ENCODE data around the gene OR52A5.

The OR52A5 gene

GRCh38 chr11:5131584-5132335 lies 6.4 kb downstream of the OR52A5 start:
- no peak for DNase-seq
- no peak for ATAC-seq
- Mint-ChIP-seq H3K36me3 (ENCODE audit: low read depth) (no peaks in the 10 kb centered on the region), H3K27me3 (peaks cover 2% of the 10 kb centered on the region), H3K9me3 (no peaks in the 10 kb centered on the region), H3K4me1 (no peaks in the 10 kb centered on the region), H3K27ac (no peak overlapping the region), H3K4me3 (no peak overlapping the region)

- ATAC-seq: no peak
- no peaks in the 10 kb centered on the region for H3K4me1 Mint-ChIP-seq
- H3K9me3 Mint-ChIP-seq: no peaks in the 10 kb centered on the region
- H3K4me3 Mint-ChIP-seq: no peak overlapping the region
- DNase-seq: no peak
- H3K27ac Mint-ChIP-seq: no peak overlapping the region
- peaks cover 5% of the 10 kb centered on the region for H3K27me3 Mint-ChIP-seq
- no peaks in the 10 kb centered on the region for H3K36me3 Mint-ChIP-seq (ENCODE audit: low read depth)
These were observed 8.7 kb downstream of the OR52A5 start for GRCh38 chr11:5129457-5129877.

GRCh38 chr11:5124891-5125620 lies 13.1 kb downstream of the OR52A5 start:
- Mint-ChIP-seq H3K4me1 (no peaks in the 10 kb centered on the region), H3K27ac (no peak overlapping the region), H3K36me3 (ENCODE audit: low read depth) (no peaks in the 10 kb centered on the region), H3K4me3 (no peak overlapping the region), H3K27me3 (peaks cover 16% of the 10 kb centered on the region), H3K9me3 (no peaks in the 10 kb centered on the region)
- DNase-seq: no peak
- no peak for ATAC-seq

GRCh38 chr11:5123802-5124521 lies 14.2 kb downstream of the OR52A5 start:
- Mint-ChIP-seq H3K4me1 (no peaks in the 10 kb centered on the region), H3K9me3 (no peaks in the 10 kb centered on the region), H3K36me3 (ENCODE audit: low read depth) (no peaks in the 10 kb centered on the region), H3K27me3 (peaks cover 15% of the 10 kb centered on the region), H3K27ac (no peak overlapping the region), H3K4me3 (no peak overlapping the region)
- peak; percentile 51 for DNase-seq
- ATAC-seq: peak; percentile 43

GRCh38 chr11:5118893-5119292 lies 19.3 kb downstream of the OR52A5 start:
- ATAC-seq: no peak
- Mint-ChIP-seq H3K27me3 (peaks cover 14% of the 10 kb centered on the region), H3K36me3 (ENCODE audit: low read depth) (no peaks in the 10 kb centered on the region), H3K27ac (no peak overlapping the region), H3K4me3 (no peak overlapping the region), H3K4me1 (no peaks in the 10 kb centered on the region), H3K9me3 (no peaks in the 10 kb centered on the region)
- no peak for DNase-seq

- H3K27ac Mint-ChIP-seq: no peak overlapping the region
- H3K4me3 Mint-ChIP-seq: no peak overlapping the region
- no peaks in the 10 kb centered on the region for H3K36me3 Mint-ChIP-seq (ENCODE audit: low read depth)
- no peaks in the 10 kb centered on the region for H3K9me3 Mint-ChIP-seq
- peaks cover 10% of the 10 kb centered on the region for H3K27me3 Mint-ChIP-seq
- ATAC-seq (no peak), DNase-seq (no peak)
- H3K4me1 Mint-ChIP-seq: no peaks in the 10 kb centered on the region
These were observed 20.6 kb downstream of the OR52A5 start for GRCh38 chr11:5117588-5117987.

- H3K4me1 Mint-ChIP-seq: no peaks in the 10 kb centered on the region
These were observed 22.8 kb downstream of the OR52A5 start for GRCh38 chr11:5115339-5115738.

GRCh38 chr11:5107285-5107684 lies 30.9 kb downstream of the OR52A5 start:
- Mint-ChIP-seq H3K27me3 (peaks cover 4% of the 10 kb centered on the region), H3K9me3 (no peaks in the 10 kb centered on the region), H3K27ac (no peak overlapping the region), H3K4me3 (no peak overlapping the region), H3K4me1 (no peaks in the 10 kb centered on the region), H3K36me3 (ENCODE audit: low read depth) (no peaks in the 10 kb centered on the region)
- ATAC-seq (no peak), DNase-seq (no peak)

More at GRCh38 chr11:5115339-5115738, 22.8 kb downstream of the OR52A5 start:
- ATAC-seq (no peak), DNase-seq (no peak)
- Mint-ChIP-seq H3K36me3 (ENCODE audit: low read depth) (no peaks in the 10 kb centered on the region), H3K4me3 (no peak overlapping the region), H3K27ac (no peak overlapping the region), H3K27me3 (peaks cover 7% of the 10 kb centered on the region), H3K9me3 (no peaks in the 10 kb centered on the region)

- Mint-ChIP-seq H3K27ac (no peak overlapping the region), H3K4me1 (no peaks in the 10 kb centered on the region), H3K27me3 (peaks cover 5% of the 10 kb centered on the region), H3K9me3 (no peaks in the 10 kb centered on the region), H3K4me3 (no peak overlapping the region), H3K36me3 (ENCODE audit: low read depth) (no peaks in the 10 kb centered on the region)
- no peak for DNase-seq
- ATAC-seq: no peak
These were observed 35.1 kb downstream of the OR52A5 start for GRCh38 chr11:5103066-5103465.

GRCh38 chr11:5102246-5102645 lies 35.9 kb downstream of the OR52A5 start:
- no peak for DNase-seq
- no peak overlapping the region for H3K27ac Mint-ChIP-seq
- H3K4me1 Mint-ChIP-seq: no peaks in the 10 kb centered on the region
- H3K4me3 Mint-ChIP-seq: no peak overlapping the region
- no peaks in the 10 kb centered on the region for H3K36me3 Mint-ChIP-seq (ENCODE audit: low read depth)
- no peak for ATAC-seq
- peaks cover 5% of the 10 kb centered on the region for H3K27me3 Mint-ChIP-seq
- no peaks in the 10 kb centered on the region for H3K9me3 Mint-ChIP-seq

GRCh38 chr11:5096011-5096410 lies 42.1 kb downstream of the OR52A5 start:
- peaks cover 4% of the 10 kb centered on the region for H3K9me3 Mint-ChIP-seq
- no peak overlapping the region for H3K27ac Mint-ChIP-seq
- no peaks in the 10 kb centered on the region for H3K4me1 Mint-ChIP-seq
- ATAC-seq: no peak
- peaks cover 3% of the 10 kb centered on the region for H3K27me3 Mint-ChIP-seq
- H3K36me3 Mint-ChIP-seq (ENCODE audit: low read depth): no peaks in the 10 kb centered on the region
- no peak overlapping the region for H3K4me3 Mint-ChIP-seq
- no peak for DNase-seq

GRCh38 chr11:5092821-5093585 lies 45.2 kb downstream of the OR52A5 start:
- ATAC-seq: peak; percentile 20
- H3K36me3 Mint-ChIP-seq (ENCODE audit: low read depth): no peaks in the 10 kb centered on the region
- no peak for DNase-seq

GRCh38 chr11:5090668-5091067 lies 47.5 kb downstream of the OR52A5 start:
- no peak overlapping the region for H3K4me3 Mint-ChIP-seq
- no peak overlapping the region for H3K27ac Mint-ChIP-seq
- H3K4me1 Mint-ChIP-seq: no peaks in the 10 kb centered on the region
- no peaks in the 10 kb centered on the region for H3K36me3 Mint-ChIP-seq (ENCODE audit: low read depth)
- H3K9me3 Mint-ChIP-seq: peaks cover 4% of the 10 kb centered on the region
- no peak for ATAC-seq
- no peak for DNase-seq
- H3K27me3 Mint-ChIP-seq: no peaks in the 10 kb centered on the region

More at GRCh38 chr11:5092821-5093585, 45.2 kb downstream of the OR52A5 start:
- Mint-ChIP-seq H3K27ac (no peak overlapping the region), H3K4me1 (no peaks in the 10 kb centered on the region), H3K27me3 (no peaks in the 10 kb centered on the region), H3K9me3 (peaks cover 4% of the 10 kb centered on the region), H3K4me3 (no peak overlapping the region)

- Mint-ChIP-seq H3K4me1 (no peaks in the 10 kb centered on the region), H3K9me3 (peaks cover 4% of the 10 kb centered on the region), H3K27me3 (no peaks in the 10 kb centered on the region), H3K27ac (no peak overlapping the region), H3K36me3 (ENCODE audit: low read depth) (no peaks in the 10 kb centered on the region), H3K4me3 (no peak overlapping the region)
- ATAC-seq (no peak), DNase-seq (no peak)
These were observed 49.6 kb downstream of the OR52A5 start for GRCh38 chr11:5088556-5088955.

Measured in activated naive CD8-positive, alpha-beta T cell treated with anti-CD3 and anti-CD28 coated beads, Interleukin-2, amount 50 U/mL, for 24 hours (primary cell).